ENCODE measurements around the gene NDUFV2.
A peak's percentile ranks its signal among the peaks of the same experiment; 100 is the strongest.

Gene NDUFV2

DNA sequence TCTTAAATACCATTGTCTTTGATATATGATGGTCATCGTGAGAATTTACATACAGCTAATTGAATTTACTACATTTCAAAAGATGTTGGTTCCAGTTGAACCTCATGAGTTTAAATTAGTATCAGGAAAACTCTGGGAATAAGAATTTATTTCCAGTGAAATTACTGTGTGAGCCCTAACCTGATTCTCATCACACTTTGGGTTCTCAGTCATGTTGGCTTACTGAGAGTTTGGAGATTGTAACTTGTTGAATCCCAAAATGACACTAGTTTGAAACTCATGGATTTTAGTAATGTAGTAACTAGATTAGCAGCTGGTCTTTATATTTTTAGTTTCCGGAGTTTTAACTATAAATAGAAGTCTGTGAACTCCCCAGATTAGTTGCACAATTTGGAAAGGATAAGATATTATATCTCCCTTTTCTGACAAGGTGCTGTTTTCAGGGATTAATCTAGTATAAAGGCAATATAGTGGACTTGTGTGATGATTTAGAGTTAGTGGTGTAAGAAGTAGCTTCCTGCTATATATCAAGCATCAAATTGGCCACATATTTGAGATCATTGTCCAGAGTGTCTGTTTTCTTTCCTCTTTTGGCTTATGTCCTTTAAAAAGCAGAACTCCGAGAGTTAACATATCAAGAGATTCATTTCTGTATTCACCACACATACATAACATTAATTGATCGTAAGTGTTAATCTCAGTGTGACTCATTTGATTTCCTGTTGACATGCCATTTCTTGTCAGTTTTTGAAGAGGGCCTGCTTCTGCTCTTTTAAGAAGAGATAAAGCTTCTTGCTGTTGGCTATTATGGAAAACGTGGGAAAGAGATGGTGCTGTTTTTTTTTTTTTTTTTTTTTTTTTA, 15.7 kb downstream of the NDUFV2 start:
- DNase-seq (ENCODE audit: low read depth in 2 of 2) = no peak

DNA sequence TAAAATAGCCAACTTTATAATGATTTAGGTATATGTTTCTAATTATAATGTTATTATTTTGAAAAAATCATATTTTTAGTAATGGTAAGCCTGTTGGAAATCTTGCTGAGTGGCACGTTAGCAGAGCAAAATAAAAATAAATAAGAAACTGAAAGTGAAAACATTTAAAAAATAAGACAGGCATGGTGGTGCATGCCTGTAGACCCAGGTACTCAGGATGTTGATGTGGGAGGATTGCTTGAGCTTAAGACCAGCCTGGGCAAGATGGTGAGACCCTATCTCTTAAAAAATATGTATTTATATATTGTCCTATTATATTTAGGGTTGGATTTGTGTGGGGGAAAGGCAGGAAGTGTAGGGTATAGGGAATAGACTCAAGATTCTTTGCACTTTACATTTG, 18.3 kb downstream of the NDUFV2 start:
- DNase-seq (ENCODE audit: low read depth in 2 of 2) = no peak

DNA sequence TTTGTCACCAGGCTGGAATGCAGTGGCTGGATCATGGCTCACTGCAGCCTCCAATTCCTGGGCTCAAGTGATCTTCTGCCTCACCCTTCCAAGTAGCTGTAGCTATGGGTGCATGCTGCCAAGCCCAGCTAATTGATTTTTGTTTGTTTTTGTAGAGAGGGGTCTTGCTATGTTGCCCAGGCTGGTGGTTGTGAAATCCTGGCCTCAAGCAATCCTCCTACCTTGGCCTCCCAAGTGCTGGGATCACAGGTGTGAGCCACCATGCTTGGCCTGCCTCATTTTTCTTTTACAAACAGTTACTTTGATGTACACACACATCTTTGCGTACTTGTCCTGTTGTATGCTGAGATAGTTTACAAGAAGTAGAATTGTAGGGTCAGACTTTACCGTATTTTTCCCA, 21.0 kb downstream of the NDUFV2 start:
- DNase-seq (ENCODE audit: low read depth in 2 of 2) = no peak

DNA sequence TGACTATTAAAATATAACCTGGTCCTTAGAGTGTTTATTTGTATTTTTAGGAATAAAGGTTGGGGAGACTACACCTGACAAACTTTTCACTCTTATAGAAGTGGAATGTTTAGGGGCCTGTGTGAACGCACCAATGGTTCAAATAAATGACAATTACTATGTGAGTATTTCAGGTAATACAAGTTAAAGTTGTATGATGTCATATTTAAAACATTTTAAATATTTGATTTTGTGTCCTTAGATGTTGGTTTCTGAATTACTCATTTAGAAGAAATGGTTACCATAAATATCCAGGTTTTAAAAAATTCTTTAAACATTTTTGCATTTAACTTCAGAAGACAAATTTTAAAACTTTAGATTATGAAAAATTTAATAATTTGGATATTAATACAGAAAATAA, 22.3 kb downstream of the NDUFV2 start:
- no peak for DNase-seq (ENCODE audit: low read depth in 2 of 2)

DNA sequence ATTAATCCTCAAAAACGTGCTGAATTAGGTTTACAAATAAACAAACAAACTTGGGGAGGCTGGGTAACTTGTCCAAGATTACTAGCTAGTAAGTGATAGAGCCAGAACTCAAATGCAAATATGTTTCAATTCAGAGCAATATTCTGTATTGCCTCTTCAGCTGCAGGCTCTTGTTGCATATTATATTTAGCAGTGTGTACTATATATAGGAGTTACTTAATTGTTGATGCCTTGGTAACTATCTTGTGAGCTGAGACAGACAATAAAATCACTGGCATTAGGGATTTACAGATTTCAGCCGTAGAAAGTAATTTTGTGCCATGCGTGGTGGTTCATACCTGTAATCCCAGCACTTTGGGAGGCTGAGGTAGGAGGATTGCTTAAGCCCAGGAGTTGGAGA, 23.8 kb downstream of the NDUFV2 start:
- no peak for DNase-seq (ENCODE audit: low read depth in 2 of 2)

DNA sequence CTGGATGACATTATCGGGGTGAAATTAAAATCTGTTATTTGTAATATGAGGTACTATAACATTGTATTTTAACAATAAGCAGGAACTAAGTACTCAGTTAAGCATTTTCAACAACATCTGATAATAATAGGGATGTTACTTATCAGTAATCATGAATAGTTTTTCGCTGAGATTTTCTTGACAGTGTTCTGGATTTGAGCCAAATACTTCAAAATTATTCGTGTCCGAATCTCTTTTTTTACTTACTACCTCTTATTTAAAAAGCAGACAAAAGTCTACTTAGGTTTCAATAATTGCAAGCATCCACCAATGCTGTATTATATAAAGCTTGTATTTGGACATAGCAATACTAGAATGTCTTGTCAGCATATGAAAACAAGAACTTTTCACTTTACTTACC, 27.7 kb downstream of the NDUFV2 start:
- DNase-seq (ENCODE audit: low read depth in 2 of 2) = no peak

DNA sequence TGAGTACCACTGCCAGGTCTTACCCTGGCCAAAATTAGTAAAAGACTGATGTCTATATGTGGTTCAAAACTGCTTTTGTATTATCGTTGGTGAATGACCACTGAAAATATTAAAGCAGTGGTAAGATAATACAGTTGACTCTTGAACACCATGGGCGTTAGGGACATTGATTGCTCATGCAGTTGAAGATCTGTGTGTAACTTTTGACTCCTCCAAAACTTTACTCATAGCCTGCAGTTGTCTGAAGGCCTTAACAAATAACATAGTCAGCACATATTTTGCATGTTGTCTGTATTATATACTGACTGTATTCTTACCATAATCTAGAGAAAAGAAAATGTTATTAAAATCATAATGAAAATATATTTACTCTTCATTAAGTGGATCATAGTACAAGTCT, 28.3 kb downstream of the NDUFV2 start:
- no peak for DNase-seq (ENCODE audit: low read depth in 2 of 2)

DNA sequence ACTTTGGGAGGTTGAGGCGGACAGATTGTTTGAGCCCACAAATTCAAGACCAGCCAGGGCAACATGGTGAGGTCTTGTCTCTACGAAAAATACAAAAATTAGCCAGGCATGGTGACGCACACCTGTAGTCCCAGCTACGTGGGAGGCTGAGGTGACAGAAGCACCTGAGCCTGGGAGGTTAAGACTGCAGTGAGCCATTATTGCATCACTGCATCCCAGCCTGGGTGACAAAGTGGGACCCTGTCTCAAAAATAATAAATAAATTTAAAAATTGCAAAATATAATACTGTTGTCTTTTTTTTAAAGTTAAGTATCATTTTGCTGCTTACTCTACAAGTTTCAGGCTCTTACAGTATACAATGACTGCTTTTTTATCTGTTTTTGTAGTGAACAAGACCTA, 30.1 kb downstream of the NDUFV2 start:
- DNase-seq (ENCODE audit: low read depth in 2 of 2) = no peak

DNA sequence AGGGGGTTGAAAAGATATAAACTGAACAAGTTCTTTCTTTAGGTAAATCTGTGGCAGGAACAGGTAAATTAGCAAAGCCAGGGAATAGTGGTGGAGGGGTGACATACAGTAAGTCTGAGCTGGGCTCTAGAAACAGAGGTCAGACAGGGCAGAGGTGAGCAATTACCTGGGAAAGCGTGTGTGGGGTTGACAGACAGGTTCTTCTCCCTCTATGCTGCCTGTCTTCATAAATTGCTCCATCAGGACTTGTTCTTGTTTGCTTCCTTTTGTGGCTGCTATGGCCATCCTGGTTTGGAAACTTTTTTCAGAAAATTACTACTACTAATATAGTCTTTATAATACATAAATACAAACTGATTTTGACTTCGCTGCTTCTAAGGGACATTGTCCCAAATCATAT, 30.7 kb downstream of the NDUFV2 start:
- no peak for DNase-seq (ENCODE audit: low read depth in 2 of 2)

DNA sequence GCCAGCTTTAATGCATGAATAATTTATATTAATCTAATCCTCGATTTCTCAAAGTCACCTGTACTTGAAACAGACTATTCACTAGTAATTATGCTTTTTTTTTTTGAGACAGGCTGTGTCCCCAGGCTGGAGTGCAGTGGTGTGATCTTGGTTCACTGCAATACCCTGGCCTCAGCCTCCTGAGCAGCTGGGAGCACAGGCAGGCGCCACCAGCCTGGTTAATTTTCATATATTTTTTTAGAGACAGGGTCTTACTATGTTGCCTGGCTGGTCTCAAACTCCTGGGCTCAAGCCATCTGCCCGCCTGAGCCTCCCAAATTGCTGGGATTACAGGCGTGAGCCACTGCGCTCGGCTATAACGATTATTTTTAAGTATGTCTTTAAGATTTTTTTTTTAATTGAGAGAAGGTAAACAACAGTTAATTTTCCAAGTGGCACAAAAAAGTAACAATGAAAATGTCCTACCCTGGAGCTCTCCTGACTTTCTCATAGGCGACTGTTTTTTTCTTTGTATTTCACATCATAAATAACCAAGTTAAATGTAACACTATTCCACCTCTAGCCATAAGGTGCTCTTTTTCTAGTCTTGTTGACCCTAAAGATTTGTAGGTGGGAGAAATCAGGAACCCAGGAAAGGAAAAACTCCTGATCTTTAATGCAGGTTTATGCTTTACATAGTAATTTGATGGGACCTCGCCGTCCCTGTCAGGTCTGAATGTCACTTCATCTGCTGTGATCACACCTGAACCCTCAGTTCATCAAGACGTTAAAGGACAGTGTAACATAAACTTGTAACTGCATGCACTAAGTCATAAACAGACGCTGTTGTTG, 32.8 kb downstream of the NDUFV2 start:
- DNase-seq (ENCODE audit: low read depth in 2 of 2) = no peak

DNA sequence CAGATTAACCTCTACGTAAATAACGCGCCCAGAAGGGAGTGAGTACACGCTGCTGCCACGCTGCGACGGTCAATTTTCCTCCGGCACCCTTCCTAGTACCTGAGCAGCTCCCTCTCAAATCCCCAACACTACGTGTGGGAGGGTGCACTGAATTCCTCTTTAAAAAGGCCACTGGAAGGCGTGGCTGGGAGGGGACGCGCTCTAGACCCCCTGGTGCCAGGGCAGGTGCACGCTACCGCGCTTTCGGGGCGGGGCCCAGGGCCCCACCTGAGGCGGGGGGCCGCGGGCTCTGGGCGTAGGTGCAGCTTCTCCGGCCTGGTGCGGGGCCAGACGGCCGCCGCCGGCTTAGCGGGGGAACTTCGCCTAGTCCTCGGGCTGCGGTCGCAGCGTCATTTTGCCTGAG, 33.4 kb downstream of the NDUFV2 start:
- no peak for DNase-seq (ENCODE audit: low read depth in 2 of 2)

DNA sequence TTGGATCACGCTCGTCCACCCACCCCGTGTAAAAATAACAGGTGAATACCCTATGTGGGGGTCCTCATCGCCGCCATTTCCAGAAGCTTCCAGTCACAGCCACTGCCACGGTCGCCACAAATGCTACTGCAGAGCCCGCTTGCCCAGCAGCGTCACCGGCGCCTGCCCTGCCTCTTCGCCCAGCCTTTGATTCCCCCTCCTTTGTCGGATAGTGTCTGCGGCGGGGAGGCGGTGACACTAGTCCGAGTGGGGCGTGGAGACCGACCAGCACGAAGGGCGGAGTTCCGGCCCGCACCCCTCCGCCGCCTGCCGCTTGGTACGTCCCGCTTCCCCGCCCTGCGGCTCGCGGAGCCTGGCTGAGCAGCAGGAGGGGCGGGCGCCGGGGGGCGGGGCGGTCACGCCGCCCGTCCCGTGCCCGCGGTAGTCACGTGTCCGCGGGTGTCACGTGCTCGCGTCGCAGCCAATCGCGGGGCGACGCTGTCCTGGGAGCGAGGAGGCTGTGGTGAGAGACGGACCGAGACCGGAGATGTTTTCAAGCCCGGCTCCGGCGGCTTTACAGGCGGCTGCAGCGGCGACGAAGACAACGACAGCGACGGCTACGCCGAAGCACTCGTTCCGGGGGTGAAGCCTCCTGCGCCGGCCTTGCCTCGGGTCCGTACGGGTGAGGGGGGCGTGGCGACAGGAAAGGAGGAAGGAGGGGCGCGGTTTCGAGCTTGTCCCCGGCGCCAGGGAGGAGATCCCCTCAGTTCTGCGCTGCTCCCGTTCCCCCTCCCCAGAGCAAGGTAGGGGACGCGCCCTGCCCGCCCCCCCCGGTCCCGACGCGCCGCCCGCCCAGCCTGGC, 34.0 kb downstream of the NDUFV2 start, which contains the start of gene ANKRD12:
ANKRD12 (plus strand) TSS at position 467 of the 841 bp plus-strand sequence. CDS start 45,652 bp downstream, outside the sequence.
- peak; percentile 96 for DNase-seq (ENCODE audit: low read depth in 2 of 2)

DNA sequence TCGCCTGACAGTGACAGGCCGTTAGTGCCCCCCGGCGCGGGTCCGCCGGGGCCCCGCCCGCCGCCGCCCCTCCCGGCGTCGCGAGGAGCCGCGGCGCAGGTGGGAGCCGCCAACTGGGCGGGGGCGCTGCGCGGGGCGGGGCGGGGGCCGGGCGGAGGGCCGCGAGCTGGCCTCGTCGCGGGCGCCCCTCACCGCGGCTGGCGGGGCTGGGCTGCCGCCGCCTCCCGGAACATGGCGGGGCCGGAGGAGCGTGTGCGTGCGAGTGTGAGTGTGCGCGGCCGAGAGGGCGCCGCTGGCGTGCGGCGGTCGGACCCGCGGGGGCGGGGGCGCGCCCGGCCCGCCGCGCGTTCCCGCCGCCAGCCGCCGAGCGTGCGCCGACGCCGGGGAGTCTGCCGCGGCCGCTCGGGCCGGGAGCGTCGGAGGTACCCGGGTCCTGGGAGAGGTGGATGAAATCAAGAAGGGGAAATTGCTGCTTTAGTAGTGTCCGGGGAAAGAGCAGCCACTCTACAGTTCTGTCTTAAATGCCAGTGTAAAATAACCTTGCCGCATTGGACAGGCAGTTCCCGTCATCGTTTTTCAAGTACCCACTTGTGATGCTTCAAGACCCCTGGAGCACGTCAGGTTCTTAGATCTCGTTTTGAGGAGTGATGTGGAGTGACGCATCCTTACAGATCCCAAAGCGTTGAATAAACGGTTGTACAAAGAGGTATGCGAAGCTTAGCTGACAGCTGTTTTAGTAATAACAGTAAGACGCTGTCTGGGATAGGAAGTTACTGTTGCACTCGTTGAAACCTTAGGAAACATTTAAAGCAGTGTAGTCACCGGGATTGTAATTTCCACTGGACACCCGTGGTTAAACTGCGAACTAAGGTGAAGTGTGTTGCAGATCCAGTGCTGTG, 34.9 kb downstream of the NDUFV2 start:
- DNase-seq (ENCODE audit: low read depth in 2 of 2) = peak; percentile 31 to 37

DNA sequence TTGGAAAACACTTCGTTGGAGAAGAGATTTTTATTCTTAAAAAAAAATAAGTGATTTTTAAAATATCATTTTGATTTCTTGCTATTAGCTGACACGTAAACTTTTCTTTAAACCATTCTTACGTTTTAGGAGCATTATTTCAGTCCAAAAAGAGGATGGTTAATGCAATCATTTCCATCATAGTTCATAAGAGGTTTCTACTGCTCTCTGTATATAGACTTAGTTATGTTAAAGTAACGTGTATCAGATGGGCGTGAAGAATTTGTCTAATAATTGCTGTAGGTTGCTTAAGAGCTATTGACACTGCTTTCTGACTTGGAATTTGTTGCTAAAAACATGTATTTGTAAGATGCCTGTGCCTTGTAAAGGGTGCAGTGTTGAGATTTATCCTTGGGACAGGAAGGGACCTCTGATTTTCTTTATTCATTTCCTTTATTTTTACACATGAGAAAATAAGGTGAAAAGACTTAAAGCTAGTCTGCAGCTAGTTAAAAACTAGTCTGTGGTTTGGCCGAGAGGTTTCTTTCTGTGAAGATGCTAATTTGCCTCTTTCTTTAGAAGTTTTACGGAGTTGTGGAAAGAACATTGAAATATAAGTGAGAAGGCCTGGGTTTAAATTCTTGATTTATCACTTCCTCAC, 37.0 kb downstream of the NDUFV2 start:
- no peak for DNase-seq (ENCODE audit: low read depth in 2 of 2)

DNA sequence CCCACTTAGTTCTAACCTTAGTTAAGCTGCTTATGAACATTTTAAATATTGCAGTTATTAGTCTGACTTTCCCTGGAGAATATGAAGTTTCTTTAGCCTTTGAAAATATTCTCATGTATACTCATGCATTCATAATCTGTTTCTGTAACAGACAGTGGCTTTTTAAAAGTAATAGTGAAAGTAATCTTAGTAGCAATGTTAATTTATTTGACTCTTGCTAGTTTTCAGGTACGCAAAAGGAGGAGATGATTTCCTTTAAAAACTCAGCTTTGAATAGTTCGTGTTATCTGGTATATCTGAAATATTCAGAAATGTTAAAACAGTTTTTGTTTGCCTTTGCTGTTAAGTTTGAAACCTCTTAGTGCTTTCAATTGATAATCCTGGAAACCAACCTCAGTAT, 37.9 kb downstream of the NDUFV2 start:
- DNase-seq (ENCODE audit: low read depth in 2 of 2) = no peak

DNA sequence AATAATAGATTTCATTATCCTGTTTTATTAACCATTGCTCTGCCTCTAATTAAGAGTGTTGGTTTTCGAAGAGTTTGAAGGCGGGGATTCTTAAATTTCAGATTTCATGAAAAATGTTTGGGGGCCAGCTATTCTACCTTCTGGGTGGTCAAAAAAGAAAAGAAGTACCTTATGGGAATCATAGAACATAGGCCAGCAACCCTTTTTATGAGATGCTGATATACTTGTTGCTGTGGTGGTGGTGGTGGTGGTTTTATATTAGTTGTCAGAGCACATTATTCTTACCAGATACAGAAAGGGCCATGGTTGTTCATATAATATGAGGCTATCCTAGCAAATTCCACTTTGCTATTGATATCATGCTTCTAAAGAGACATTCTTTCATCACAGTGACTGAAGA, 38.5 kb downstream of the NDUFV2 start:
- no peak for DNase-seq (ENCODE audit: low read depth in 2 of 2)

DNA sequence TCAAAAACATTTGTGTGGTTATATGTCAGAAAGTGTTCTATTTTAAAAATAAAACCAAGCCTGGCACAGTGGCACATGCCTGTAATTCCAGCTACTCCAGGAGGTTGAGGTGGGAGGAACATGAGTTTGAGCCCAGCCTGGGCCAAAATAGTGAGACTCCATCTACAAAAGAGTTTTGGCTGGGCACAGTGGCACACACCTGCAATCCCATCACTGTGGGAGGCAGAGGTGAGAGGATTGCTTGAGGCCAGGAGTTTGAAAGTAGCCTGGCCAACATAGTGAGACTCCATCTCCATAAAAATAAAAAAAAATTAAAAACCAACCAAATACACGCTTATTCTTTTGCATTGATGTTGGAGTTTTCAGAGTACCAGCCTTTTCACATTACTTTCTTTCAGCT, 43.7 kb downstream of the NDUFV2 start:
- no peak for DNase-seq (ENCODE audit: low read depth in 2 of 2)

DNA sequence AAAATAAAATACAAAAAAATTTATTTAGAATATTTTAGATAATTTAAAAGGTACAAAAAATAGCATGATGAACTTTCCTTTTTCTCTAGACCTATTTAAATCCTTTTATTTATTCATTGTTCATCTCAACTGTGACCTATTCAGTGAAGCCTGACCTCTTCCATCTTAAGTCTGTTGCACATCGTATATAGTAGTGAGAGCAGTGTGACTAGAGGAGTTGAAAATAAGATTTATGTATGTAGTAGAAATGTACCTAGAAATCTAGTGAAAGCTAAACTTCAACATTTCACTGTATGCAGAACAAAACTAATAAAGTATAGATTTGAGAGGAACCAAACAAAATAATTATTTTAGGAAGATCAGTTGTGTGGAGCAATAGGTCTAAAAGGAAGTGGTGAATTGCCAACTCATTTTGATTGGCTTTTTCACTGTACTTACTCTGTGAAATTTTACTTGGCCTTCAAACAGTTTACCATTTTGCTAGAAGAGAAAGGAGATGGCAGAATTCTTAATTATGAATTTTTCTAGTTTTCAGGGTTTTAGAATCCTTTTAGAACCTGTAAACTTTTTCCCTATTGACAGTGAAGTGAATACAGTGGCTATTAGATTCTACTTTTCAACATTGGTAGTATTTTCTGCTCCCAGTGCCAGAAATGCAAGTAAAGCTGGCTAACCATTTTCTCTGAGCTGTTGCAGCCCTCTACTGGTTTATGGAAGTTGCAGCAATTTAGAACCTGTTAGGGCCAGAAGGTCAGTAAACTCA, 45.1 kb downstream of the NDUFV2 start:
- no peak for DNase-seq (ENCODE audit: low read depth in 2 of 2)

DNA sequence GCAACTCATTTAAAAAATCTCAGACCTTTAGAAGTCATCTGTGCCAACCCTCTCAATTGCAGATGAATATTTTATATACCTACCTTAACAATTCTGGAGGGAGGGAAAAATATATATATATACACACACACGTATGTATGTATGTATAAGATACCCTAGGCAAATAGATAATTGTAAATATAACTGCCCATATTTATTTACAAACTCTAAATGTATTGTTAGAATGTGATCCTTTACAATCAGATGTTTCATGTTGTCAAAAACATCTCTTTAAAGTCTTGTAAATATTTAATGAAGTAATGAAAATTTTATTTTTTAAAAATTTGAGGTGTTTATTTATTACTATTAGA, 45.7 kb downstream of the NDUFV2 start:
- no peak for DNase-seq (ENCODE audit: low read depth in 2 of 2)

DNA sequence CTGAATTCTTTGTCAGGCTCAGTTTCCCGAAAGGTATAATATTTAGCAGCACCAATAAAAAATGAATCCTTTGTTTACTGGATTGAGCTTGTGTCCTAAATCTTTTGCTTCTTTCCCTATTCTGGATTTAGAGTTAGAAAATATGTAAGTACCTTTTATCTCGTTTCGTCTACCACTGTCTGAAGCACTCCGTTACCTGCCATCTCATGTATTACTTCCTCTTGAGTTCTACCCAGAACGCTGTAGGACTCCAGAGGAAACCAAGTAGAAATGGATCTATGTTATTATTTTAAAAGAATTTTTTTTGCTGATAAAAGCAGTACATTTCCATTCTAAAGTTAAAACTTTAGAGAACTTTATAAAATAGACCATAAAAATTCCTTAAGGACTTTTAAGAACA, 47.6 kb downstream of the NDUFV2 start:
- no peak for DNase-seq (ENCODE audit: low read depth in 2 of 2)

Data from stimulated activated CD8-positive, alpha-beta memory T cell treated with anti-CD3 and anti-CD28 coated beads, Interleukin-2, amount 100 ng/mL, for 1 hour (primary cell).